DOHH2 (cell line): ENCODE data around the gene TXNDC17.

Experiments
- EZH2phosphoT487 ChIP-seq: fragments of 200-600 bp; sonication (generic); IDR thresholded peaks from 2 replicates; pipeline ENCODE4 v1.6.1; 2017; ENCODE audit warnings: borderline replicate concordance, mild to moderate bottlenecking, antibody characterized with exemption, low read length, moderate library complexity, mixed read lengths
- TF ChIP-seq, protein P1 (sequence below): fragments of 200-600 bp; sonication (generic); IDR thresholded peaks from one replicate; pipeline ENCODE4 v1.5.1; 2014; ENCODE audit warnings: antibody characterized with exemption, mild to moderate bottlenecking, low read depth, low read length; ENCODE audit not compliant: poor library complexity, severe bottlenecking

DNA sequence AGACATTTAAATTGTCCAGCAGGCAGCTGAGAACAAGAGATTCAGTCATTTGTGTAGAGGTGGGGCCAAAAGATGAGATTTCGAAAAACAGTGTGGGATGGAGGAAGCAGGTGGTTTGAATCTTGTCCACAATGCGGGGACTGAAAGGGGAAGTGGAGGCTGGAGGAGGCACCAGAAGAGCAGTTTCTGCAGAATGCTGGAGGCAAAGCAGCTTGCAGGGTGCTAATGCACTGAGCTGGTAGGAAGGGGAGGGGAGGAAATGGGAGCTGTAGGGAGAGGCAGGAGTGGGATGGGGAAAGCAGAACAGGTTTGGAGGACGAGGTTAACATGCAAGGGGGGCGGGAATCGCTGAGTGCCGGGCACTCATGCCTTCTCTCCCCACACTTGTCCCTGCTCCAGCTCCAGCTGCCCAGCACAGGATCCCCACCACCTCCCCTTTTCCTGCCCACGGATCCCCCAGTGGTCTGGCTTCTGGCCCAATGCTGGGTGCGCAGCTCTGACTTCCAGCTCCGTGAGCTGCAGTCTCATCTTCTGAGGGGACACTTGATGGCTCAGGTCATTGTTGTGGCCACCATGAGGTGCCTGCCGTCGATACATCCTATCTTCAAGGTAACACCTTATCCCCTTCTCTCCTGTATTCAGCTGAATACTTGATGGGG lies 20.1 kb downstream of the TXNDC17 start:
- TF ChIP-seq EZH2phosphoT487, result no peak
- TF ChIP-seq, protein P1, sequence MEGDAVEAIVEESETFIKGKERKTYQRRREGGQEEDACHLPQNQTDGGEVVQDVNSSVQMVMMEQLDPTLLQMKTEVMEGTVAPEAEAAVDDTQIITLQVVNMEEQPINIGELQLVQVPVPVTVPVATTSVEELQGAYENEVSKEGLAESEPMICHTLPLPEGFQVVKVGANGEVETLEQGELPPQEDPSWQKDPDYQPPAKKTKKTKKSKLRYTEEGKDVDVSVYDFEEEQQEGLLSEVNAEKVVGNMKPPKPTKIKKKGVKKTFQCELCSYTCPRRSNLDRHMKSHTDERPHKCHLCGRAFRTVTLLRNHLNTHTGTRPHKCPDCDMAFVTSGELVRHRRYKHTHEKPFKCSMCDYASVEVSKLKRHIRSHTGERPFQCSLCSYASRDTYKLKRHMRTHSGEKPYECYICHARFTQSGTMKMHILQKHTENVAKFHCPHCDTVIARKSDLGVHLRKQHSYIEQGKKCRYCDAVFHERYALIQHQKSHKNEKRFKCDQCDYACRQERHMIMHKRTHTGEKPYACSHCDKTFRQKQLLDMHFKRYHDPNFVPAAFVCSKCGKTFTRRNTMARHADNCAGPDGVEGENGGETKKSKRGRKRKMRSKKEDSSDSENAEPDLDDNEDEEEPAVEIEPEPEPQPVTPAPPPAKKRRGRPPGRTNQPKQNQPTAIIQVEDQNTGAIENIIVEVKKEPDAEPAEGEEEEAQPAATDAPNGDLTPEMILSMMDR, result no peak
